IMR-90 (cell line): ENCODE data around the gene COL12A1. TPM values are rescaled to one million over a fixed set of nuclear protein-coding genes. Genes with fewer than 3 reads are reported as not detected.
A peak's percentile ranks its signal among the peaks of the same experiment; 100 is the strongest.

Source experiments
- ATAC-seq: fragments of 200-7000 bp; cut with Tn5 transposase; 2 replicates; pipeline ENCODE4 v1.9.1; 2020; ENCODE audit warnings: low read depth, mild to moderate bottlenecking, moderate library complexity
- BruUV-seq: library from RNA; stranded (reverse); fragments of 400-500 nt; replicated peaks from 2 replicates; lab custom pipeline; 2021; lab: Mats Ljungman, UMichigan
- CTCF ChIA-PET: fragments of 300-600 bp; formaldehyde crosslinking; extraction: SDS; loops from one replicate; lab custom pipeline; 2021; ENCODE audit warnings: antibody characterized with exemption; lab: Yijun Ruan, JAX
- POLR2A ChIA-PET: fragments of 300-600 bp; sonication (Branson Sonifier 250); formaldehyde crosslinking; loops from one replicate; lab custom pipeline; 2022; ENCODE audit warnings: antibody characterized with exemption; ENCODE audit not compliant: unreplicated experiment; lab: Charles Lee
- DNase-seq: peaks from one replicate; pipeline ENCODE4 v3.0.0; 2013
- H2AFZ ChIP-seq: replicated peaks from 2 replicates; pipeline ENCODE3; 2013; ENCODE audit warnings: low read length, mild to moderate bottlenecking; ENCODE audit not compliant: poor library complexity
- H2AK5ac ChIP-seq: 2 replicates; pipeline ENCODE4 v1.6.1; 2013; ENCODE audit warnings: low read depth, low read length, inconsistent platforms
- H2AK9ac ChIP-seq: replicated peaks from 2 replicates; pipeline ENCODE3; 2013; ENCODE audit warnings: mild to moderate bottlenecking, low read depth, low read length, moderate library complexity; ENCODE audit not compliant: poor library complexity
- H2BK120ac ChIP-seq: 2 replicates; pipeline ENCODE4 v1.6.1; 2013; ENCODE audit warnings: low read depth, low read length, inconsistent platforms
- H2BK15ac ChIP-seq: 3 replicates; pipeline ENCODE4 v1.6.1; 2013; ENCODE audit warnings: low read depth, low read length, inconsistent platforms
- H2BK20ac ChIP-seq: 2 replicates; pipeline ENCODE4 v1.6.1; 2013; ENCODE audit warnings: low read depth, mild to moderate bottlenecking, inconsistent platforms, low read length, moderate library complexity
- H2BK5ac ChIP-seq: 2 replicates; pipeline ENCODE4 v1.6.1; 2013; ENCODE audit warnings: mild to moderate bottlenecking, low read depth, low read length, inconsistent platforms; ENCODE audit not compliant: poor library complexity, severe bottlenecking
- H3K14ac ChIP-seq: replicated peaks from 2 replicates; pipeline ENCODE4 v1.6.1; 2013; ENCODE audit warnings: low read depth, low read length, inconsistent platforms
- H3K18ac ChIP-seq: 2 replicates; pipeline ENCODE4 v1.6.1; 2013; ENCODE audit warnings: low read depth, low read length, control low read depth
- H3K23ac ChIP-seq: 2 replicates; pipeline ENCODE4 v1.6.1; 2013; ENCODE audit warnings: low read depth, low read length, inconsistent platforms
- H3K27ac ChIP-seq: 2 replicates; pipeline ENCODE4 v1.5.1; 2013; ENCODE audit warnings: mild to moderate bottlenecking, control low read depth, low read length; ENCODE audit not compliant: insufficient read depth
- H3K27me3 ChIP-seq: 2 replicates; pipeline ENCODE4 v1.6.1; 2013; ENCODE audit warnings: low read length; ENCODE audit not compliant: control insufficient read depth, insufficient read depth
- H3K36me3 ChIP-seq: 2 replicates; pipeline ENCODE4 v1.6.1; 2013; ENCODE audit warnings: low read length, mixed read lengths; ENCODE audit not compliant: control insufficient read depth, insufficient read depth
- H3K4ac ChIP-seq: 2 replicates; pipeline ENCODE4 v1.6.1; 2013; ENCODE audit warnings: low read depth, low read length, inconsistent platforms
- H3K4me1 ChIP-seq: 2 replicates; pipeline ENCODE4 v1.6.1; 2013; ENCODE audit warnings: low read length, mixed read lengths; ENCODE audit not compliant: control insufficient read depth, insufficient read depth
- H3K4me2 ChIP-seq: 2 replicates; pipeline ENCODE4 v1.6.1; 2013; ENCODE audit warnings: low read depth, mild to moderate bottlenecking, control low read depth, low read length, moderate library complexity
- H3K4me3 ChIP-seq: 2 replicates; pipeline ENCODE4 v1.5.1; 2013; ENCODE audit warnings: low read depth, mild to moderate bottlenecking, control low read depth, low read length, moderate library complexity; ENCODE audit not compliant: insufficient read depth
- H3K56ac ChIP-seq: 2 replicates; pipeline ENCODE4 v1.6.1; 2013; ENCODE audit warnings: low read length, inconsistent platforms; ENCODE audit not compliant: insufficient read depth; ENCODE audit errors: extremely low read depth
- H3K79me1 ChIP-seq, 2 experiments: 2 replicates each; pipeline ENCODE4 v1.6.1; 2013; ENCODE audit warnings: low read length in 2 of 2, inconsistent platforms in 1 of 2, low read depth in 1 of 2
- H3K9ac ChIP-seq: 2 replicates; pipeline ENCODE4 v1.6.1; 2013; ENCODE audit warnings: low read depth, low read length, control low read depth
- H3K9me1 ChIP-seq: 2 replicates; pipeline ENCODE4 v1.6.1; 2013; ENCODE audit warnings: low read length, inconsistent platforms; ENCODE audit not compliant: insufficient read depth
- H3K9me3 ChIP-seq: 2 replicates; pipeline ENCODE4 v1.6.1; 2013; ENCODE audit warnings: low read length; ENCODE audit not compliant: control insufficient read depth, insufficient read depth
- H4K20me1 ChIP-seq: 2 replicates; pipeline ENCODE4 v1.6.1; 2013; ENCODE audit warnings: low read length, inconsistent platforms; ENCODE audit not compliant: insufficient read depth
- H4K5ac ChIP-seq: 2 replicates; pipeline ENCODE4 v1.6.1; 2013; ENCODE audit warnings: mild to moderate bottlenecking, low read depth, low read length, control low read depth
- H4K8ac ChIP-seq, 2 experiments: 2 replicates each; pipeline ENCODE4 v1.6.1; 2013; ENCODE audit warnings: low read depth in 2 of 2, low read length in 2 of 2, control low read depth in 1 of 2, inconsistent platforms in 1 of 2
- H4K91ac ChIP-seq: 2 replicates; pipeline ENCODE4 v1.6.1; 2013; ENCODE audit warnings: low read depth, low read length, inconsistent platforms; ENCODE audit not compliant: insufficient read depth
- CEBPB ChIP-seq: IDR thresholded peaks from 2 replicates; pipeline ENCODE4 v1.6.1; 2012; ENCODE audit warnings: low read depth, low read length, improper control_type of control experiment
- RAD21 ChIP-seq: IDR thresholded peaks from 2 replicates; pipeline ENCODE4 v1.6.1; 2012; ENCODE audit warnings: low read length, improper control_type of control experiment
- WGBS, 2 experiments: methylation state at CpG; one replicate each; pipeline versions ENCODE4 v1.1.5 to v1.1.7; 2013; ENCODE audit warnings: missing lambda C conversion rate in 2 of 2; ENCODE audit not compliant: insufficient read length in 1 of 2; ENCODE audit errors: extremely low coverage in 2 of 2; 5-methylcytosine and 5-hydroxymethylcytosine counted together
- dilution Hi-C: fragments of 300-500 bp; cut with HindIII; formaldehyde crosslinking; loops from one replicate; pipeline ENCODE4 v1.14.3; 2018; ENCODE audit warnings: low sequenced_read_pairs; ENCODE audit not compliant: unreplicated experiment
- in situ Hi-C: fragments of 300-500 bp; cut with MboI; formaldehyde crosslinking; loops from 3 replicates; pipeline ENCODE4 v1.14.3; 2019; ENCODE audit warnings: low sequenced_read_pairs, inconsistent platforms, mixed read lengths
- intact Hi-C: fragments of 100-400 bp; cut with micrococcal nuclease; formaldehyde crosslinking; loops from 2 replicates; pipeline ENCODE4 v1.10.0; 2022
- polyA plus RNA-seq, 3 experiments: library from polyadenylated mRNA; depleted of rRNA; stranded (reverse); fragments of >200 nt; gene quantifications; 2 replicates each; pipeline ENCODE4 v1.2.3, GENCODE V29; 2012; ENCODE audit warnings: low replicate concordance in 1 of 3
- total RNA-seq: library from RNA; depleted of rRNA; stranded (reverse); fragments of >200 nt; gene quantifications from 2 replicates; pipeline ENCODE4 v1.2.3, GENCODE V29; 2012

The COL12A1 gene
- total and polyA plus RNA-seq, 2 of the 4 experiments (the other 2 are of a cell fraction), result 350 to 452 TPM

DNA sequence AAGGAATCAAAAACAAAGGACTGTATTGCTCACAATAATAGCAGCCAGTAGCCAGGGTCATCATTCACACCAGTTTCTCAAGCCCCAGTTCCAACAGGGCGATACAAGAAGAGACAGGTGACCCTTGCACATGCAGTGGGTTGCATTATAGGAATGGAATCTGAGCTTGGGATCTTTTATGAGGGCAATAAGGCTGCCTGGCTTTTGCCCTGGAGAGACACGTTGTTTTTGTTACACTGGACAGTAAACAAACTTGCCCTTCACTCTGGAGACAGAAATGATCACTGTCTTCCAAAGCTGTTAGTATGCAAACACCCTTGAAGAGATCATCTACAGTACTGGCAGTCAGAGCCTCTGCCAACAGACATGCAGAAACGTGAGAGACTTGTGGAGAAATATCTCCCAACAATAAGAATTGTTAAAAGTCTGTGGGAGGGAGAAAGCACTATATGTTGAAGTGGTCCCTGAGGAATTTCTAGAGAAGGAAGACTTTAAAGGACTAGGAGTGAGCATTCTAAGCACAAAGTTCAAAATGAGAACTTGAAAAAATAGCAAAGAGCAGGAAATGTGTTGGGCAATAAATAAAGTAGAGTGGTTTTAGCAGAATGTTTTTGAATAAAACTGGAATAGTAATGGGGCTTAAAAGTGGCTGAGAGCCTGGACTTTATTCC, 6.2 kb upstream of the COL12A1 start:
- H3K4me2 ChIP-seq, result no peak overlapping the region
- peaks cover 14% of the 10 kb centered on the region for H3K4me1 ChIP-seq
- no peak overlapping the region; the same call in 1 of the 2 replicates for H3K14ac ChIP-seq
- 0 out of 2 replicates have a peak, but pooled peaks have one; percentile 5 for TF ChIP-seq CEBPB
- TF ChIP-seq RAD21, result no peak
- intact Hi-C loops (loop anchor here (1.0 kb wide), 3 partner anchors 18 to 1537 kb away; no protein-coding TSS in a partner anchor), in situ Hi-C loops (loop anchor here (5.0 to 10.0 kb wide), 4 partner anchors 1125 to 1537 kb away; no protein-coding TSS in a partner anchor), dilution Hi-C loops (no loop called here)
- H3K36me3 ChIP-seq, result no peaks in the 10 kb centered on the region
- ChIA-PET CTCF (interaction anchor here (0.5 to 0.8 kb wide), 3 partner anchors 23 to 658 kb away, joined by 3 to 4 read pairs (median 3); no protein-coding TSS in a partner anchor), POLR2A (no interaction called here)
- H4K91ac ChIP-seq, result no peak overlapping the region
- H2BK120ac ChIP-seq, result no peak overlapping the region
- no peak overlapping the region for H4K5ac ChIP-seq
- no peak overlapping the region for H3K23ac ChIP-seq
- H3K79me1 ChIP-seq, result peaks cover 0 to 15% of the 10 kb centered on the region in 2 experiments; a peak in 2 of 4 replicates
- H3K9ac ChIP-seq, result no peak overlapping the region
- no peak overlapping the region for H4K8ac ChIP-seq
- no peak overlapping the region for H2AK5ac ChIP-seq
- H2AFZ ChIP-seq, result no peak overlapping the region
- no peak overlapping the region for H3K27ac ChIP-seq
- no peaks in the 10 kb centered on the region for H3K27me3 ChIP-seq
- ATAC-seq (no peak), DNase-seq (no peak)
- no peak overlapping the region for H2AK9ac ChIP-seq
- H3K9me3 ChIP-seq, result no peaks in the 10 kb centered on the region
- no peak overlapping the region for H3K18ac ChIP-seq
- no peaks in the 10 kb centered on the region for H4K20me1 ChIP-seq
- H2BK20ac ChIP-seq, result no peak overlapping the region
- H2BK15ac ChIP-seq, result no peak overlapping the region
- no TSS peak for BruUV-seq
- H2BK5ac ChIP-seq, result no peak overlapping the region
- H3K4me3 ChIP-seq, result no peak overlapping the region
- no peaks in the 10 kb centered on the region for H3K9me1 ChIP-seq
- H3K56ac ChIP-seq, result no peak overlapping the region
- WGBS, 2 experiments, result no CpG with 5 or more reads among the region's 3 CpGs
- 0 out of 2 replicates have a peak overlapping the region, but pooled peaks have one; percentile 9 for H3K4ac ChIP-seq
